Smooth muscle cell (in vitro differentiated cells): Measurements from ENCODE around the gene CLCNKA. TPM values are rescaled to one million over a fixed set of nuclear protein-coding genes. Genes with fewer than 3 reads are reported as not detected.

ENCODE experiments used
- DNase-seq: peaks from one replicate; lab custom pipeline; 2025; ENCODE audit not compliant: unreplicated experiment; lab: John Stamatoyannopoulos, UW
- H2AFZ ChIP-seq: fragments of 200-600 bp; sonication (generic); 2 replicates; pipeline ENCODE4 v1.6.0; 2016; ENCODE audit warnings: antibody characterized with exemption, low read depth, mild to moderate bottlenecking
- H3F3A ChIP-seq: fragments of 200-600 bp; sonication (generic); 2 replicates; pipeline ENCODE4 v1.6.0; 2017; ENCODE audit warnings: antibody characterized with exemption, low read depth
- H3K27ac ChIP-seq: fragments of 200-600 bp; sonication (generic); 2 replicates; pipeline ENCODE4 v1.5.1; 2016; ENCODE audit warnings: low read depth, mild to moderate bottlenecking
- H3K27me3 ChIP-seq: fragments of 200-600 bp; sonication (generic); 2 replicates; pipeline ENCODE4 v1.6.1; 2016; ENCODE audit warnings: low read depth, mild to moderate bottlenecking
- H3K36me3 ChIP-seq: fragments of 200-600 bp; sonication (generic); 2 replicates; pipeline ENCODE4 v1.5.1; 2016; ENCODE audit warnings: low read depth
- H3K4me1 ChIP-seq: fragments of 200-600 bp; sonication (generic); 2 replicates; pipeline ENCODE4 v1.5.1; 2016; ENCODE audit warnings: low read depth
- H3K4me2 ChIP-seq: fragments of 200-600 bp; sonication (generic); 2 replicates; pipeline ENCODE4 v1.6.0; 2016; ENCODE audit warnings: mild to moderate bottlenecking
- H3K4me3 ChIP-seq: fragments of 200-600 bp; sonication (generic); 2 replicates; pipeline ENCODE4 v1.5.1; 2016; ENCODE audit warnings: mild to moderate bottlenecking
- H3K79me2 ChIP-seq: fragments of 200-600 bp; sonication (generic); 2 replicates; pipeline ENCODE4 v1.6.0; 2016; ENCODE audit warnings: low read depth, mild to moderate bottlenecking
- H3K9ac ChIP-seq: fragments of 200-600 bp; sonication (generic); 2 replicates; pipeline ENCODE4 v1.6.0; 2016; ENCODE audit warnings: low read depth
- H3K9me3 ChIP-seq: fragments of 200-600 bp; sonication (generic); replicated peaks from 2 replicates; pipeline ENCODE4 v1.5.1; 2016; ENCODE audit warnings: low read depth
- H4K20me1 ChIP-seq: fragments of 200-600 bp; sonication (generic); 2 replicates; pipeline ENCODE4 v1.6.0; 2016; ENCODE audit warnings: low read depth
- WGBS: methylation state at CpG from one replicate; pipeline ENCODE4 v1.1.7; 2016; ENCODE audit warnings: low lambda C conversion rate; 5-methylcytosine and 5-hydroxymethylcytosine counted together
- polyA plus RNA-seq: library from polyadenylated mRNA; unstranded; fragments of >200 nt; fragmentation: Nextera tagmentation; extraction: Ambion mirVana; gene quantifications from 2 replicates; pipeline ENCODE4 v1.2.1, GENCODE V29; 2016
- total RNA-seq: library from RNA; depleted of rRNA; stranded (reverse); fragments of >200 nt; gene quantifications from 2 replicates; pipeline ENCODE4 v1.2.3, GENCODE V29; 2014
- TF ChIP-seq, protein P1 (sequence below): fragments of 200-600 bp; sonication (generic); IDR thresholded peaks from 2 replicates; pipeline ENCODE4 v1.5.1; 2017; ENCODE audit warnings: borderline replicate concordance, mild to moderate bottlenecking, antibody characterized with exemption; ENCODE audit not compliant: insufficient read depth, poor library complexity, severe bottlenecking

Gene CLCNKA
- total and polyA plus RNA-seq, 2 experiments from 2014 or later = 0.46 TPM; not detected in 1

DNA sequence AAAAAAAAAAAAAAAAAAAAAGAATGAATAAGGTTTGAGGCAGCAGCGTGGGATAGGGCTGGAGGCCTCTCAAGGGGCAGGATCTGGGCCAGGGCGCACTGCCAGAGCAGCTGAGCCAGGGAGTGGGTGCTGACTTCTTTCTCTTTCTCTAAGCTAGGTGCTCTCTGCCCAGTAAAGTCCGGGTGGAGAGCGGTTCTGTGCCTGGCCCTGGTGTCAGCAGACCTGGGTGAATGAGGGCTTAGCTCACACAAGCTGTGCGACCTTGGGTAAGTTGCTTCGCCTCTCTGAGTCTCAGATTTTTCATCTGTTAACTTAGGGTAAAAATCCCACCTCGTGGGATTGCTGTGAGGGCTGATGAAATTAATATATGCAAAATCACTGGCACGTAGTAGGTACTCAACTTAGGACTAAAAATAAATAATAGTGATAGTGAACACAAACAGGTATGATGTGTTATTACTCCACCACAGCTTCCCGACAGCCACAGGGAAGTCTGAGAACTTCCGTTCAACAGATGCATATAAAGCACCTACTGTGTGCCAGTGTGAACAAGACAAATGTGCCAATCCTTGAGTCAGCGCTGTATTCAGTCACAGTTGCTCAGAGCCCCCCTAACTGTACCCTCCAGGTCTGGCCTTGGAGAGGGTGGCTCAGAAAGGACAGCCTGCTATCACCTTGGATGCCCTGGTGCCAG is 53.6 kb downstream of the CLCNKA start:
- H3K4me3 ChIP-seq = no peak overlapping the region
- H3K27me3 ChIP-seq = peaks cover 10% of the 10 kb centered on the region
- peak overlapping the region; percentile 35 for H3K9ac ChIP-seq
- WGBS = 88% methylated on average over 11 of the region's 11 CpGs
- H3F3A ChIP-seq = no peaks in the 10 kb centered on the region
- H3K36me3 ChIP-seq = no peaks in the 10 kb centered on the region
- TF ChIP-seq, protein P1, sequence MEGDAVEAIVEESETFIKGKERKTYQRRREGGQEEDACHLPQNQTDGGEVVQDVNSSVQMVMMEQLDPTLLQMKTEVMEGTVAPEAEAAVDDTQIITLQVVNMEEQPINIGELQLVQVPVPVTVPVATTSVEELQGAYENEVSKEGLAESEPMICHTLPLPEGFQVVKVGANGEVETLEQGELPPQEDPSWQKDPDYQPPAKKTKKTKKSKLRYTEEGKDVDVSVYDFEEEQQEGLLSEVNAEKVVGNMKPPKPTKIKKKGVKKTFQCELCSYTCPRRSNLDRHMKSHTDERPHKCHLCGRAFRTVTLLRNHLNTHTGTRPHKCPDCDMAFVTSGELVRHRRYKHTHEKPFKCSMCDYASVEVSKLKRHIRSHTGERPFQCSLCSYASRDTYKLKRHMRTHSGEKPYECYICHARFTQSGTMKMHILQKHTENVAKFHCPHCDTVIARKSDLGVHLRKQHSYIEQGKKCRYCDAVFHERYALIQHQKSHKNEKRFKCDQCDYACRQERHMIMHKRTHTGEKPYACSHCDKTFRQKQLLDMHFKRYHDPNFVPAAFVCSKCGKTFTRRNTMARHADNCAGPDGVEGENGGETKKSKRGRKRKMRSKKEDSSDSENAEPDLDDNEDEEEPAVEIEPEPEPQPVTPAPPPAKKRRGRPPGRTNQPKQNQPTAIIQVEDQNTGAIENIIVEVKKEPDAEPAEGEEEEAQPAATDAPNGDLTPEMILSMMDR = no peak
- peak overlapping the region; percentile 48 for H3K4me2 ChIP-seq
- no peak overlapping the region for H2AFZ ChIP-seq
- no peak for DNase-seq
- H3K4me1 ChIP-seq = peaks cover 8% of the 10 kb centered on the region
- H3K9me3 ChIP-seq = no peaks in the 10 kb centered on the region
- H4K20me1 ChIP-seq = no peaks in the 10 kb centered on the region
- H3K27ac ChIP-seq = peak overlapping the region; percentile 55
- no peaks in the 10 kb centered on the region for H3K79me2 ChIP-seq

DNA sequence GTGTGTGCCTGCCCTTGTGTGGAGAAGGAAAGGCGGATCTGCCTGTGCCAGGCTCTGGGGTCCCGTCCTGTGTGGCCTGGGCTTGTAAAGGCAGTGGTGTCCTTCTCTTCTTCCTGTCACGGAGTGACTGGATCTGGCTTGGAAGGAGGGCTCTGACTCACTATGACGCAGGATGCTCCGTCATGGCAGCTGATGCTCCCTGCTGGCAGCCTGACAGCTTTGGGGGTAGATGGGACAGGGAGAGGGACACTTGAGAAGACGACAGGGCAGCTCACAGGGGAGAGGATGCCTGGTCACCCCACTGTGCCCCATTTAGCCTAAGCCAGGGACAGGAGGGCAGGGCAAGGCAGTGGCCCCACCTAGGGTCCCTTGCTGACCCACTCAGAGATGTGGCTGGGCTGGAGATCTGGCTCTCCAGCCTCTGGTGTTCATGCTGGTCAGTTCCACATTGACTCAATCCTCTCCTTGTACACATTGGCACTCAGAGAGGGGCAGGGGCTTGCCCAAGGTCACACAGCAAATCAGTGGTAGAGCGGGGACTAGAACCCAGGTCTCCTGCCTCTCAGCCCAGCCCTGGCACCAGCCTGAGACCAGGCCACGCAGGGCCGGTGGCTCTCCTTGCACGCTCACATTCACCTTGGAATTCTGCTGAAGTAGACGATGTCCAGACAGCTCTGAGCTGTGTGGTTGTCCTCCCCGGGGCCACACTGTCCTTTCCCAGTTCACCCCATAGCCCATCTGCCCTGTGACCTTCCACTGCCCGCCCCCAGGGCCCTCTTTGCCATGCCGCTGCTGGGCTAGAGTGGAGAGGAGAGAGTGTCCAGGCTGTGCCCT is 54.4 kb downstream of the CLCNKA start:
- 66% methylated on average over 14 of the region's 14 CpGs for WGBS
- Histone ChIP-seq H3K36me3 (no peaks in the 10 kb centered on the region), H3K79me2 (no peaks in the 10 kb centered on the region), H3K4me2 (peak overlapping the region; percentile 48), H4K20me1 (no peaks in the 10 kb centered on the region), H3K27me3 (peaks cover 10% of the 10 kb centered on the region), H3F3A (no peaks in the 10 kb centered on the region), H3K4me3 (no peak overlapping the region), H3K9ac (peak overlapping the region; percentile 43), H3K9me3 (no peaks in the 10 kb centered on the region), H3K4me1 (peaks cover 8% of the 10 kb centered on the region), H2AFZ (no peak overlapping the region), H3K27ac (peak overlapping the region; percentile 55)
- TF ChIP-seq, protein P1 = no peak
- peak; percentile 38 for DNase-seq

DNA sequence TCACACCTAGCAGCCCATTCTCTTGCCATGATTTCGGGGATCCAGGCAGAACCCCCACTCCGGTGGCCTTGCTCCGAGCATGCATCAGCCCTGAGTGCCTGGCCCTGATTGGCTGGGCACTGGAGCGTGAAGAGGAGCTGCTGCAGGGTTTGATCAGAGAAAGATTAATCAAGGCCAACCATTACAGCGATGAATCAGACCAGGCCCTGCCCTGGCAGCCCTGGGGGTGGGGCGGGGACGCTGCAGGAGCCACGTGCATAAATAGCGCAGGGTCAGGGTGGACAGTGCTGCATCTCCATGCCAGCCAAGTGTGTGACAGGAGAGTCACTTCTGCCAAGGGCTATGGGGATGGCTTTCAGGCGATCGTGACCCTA is 55.0 kb downstream of the CLCNKA start:
- H2AFZ ChIP-seq = no peak overlapping the region
- no peak overlapping the region for H3K9ac ChIP-seq
- no peak overlapping the region for H3K27ac ChIP-seq

More for the DNA sequence above, 55.0 kb downstream of the CLCNKA start:
- H3K27me3 ChIP-seq = peaks cover 10% of the 10 kb centered on the region
- 89% methylated on average over 11 of the region's 11 CpGs for WGBS
- no peaks in the 10 kb centered on the region for H3K9me3 ChIP-seq
- no peak overlapping the region for H3K4me3 ChIP-seq
- H4K20me1 ChIP-seq = no peaks in the 10 kb centered on the region
- no peaks in the 10 kb centered on the region for H3K36me3 ChIP-seq
- H3F3A ChIP-seq = no peaks in the 10 kb centered on the region
- no peak overlapping the region for H3K4me2 ChIP-seq
- TF ChIP-seq, protein P1 = no peak
- no peak for DNase-seq
- peaks cover 8% of the 10 kb centered on the region for H3K4me1 ChIP-seq
- H3K79me2 ChIP-seq = no peaks in the 10 kb centered on the region
